ENCODE data around the gene COPG2.

DNA sequence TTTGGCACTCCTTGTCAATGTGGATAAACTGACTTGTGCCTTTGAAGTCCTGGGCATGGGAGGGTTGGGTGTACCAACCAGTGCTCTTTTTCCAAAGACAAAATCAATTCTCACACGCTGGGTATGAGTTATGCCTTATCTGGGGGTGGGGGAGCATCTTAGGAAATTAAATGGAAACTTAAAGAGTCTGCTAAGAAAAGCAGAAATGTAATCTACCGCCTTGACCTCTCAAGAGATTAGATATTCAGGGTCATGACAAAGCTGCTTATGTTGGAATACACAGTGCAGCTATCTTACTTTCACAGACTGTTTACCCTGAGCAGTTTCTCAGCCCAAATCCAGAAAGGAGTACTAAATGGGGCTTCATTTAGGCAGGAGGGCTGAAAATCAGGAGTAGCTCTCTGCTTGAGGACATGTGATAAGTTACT is 174.1 kb downstream of the COPG2 start:
- TF ChIP-seq POLR2AphosphoS5 (IDR thresholded peaks at IDR 0.05; ENCODE audit: low read depth, low read length) (no peak), REST (IDR thresholded peaks at IDR 0.05; ENCODE audit: insufficient read depth in 1 of 2, low read depth in 2 of 2, low read length in 1 of 2) (no peak)
- TF ChIP-seq, protein P1, sequence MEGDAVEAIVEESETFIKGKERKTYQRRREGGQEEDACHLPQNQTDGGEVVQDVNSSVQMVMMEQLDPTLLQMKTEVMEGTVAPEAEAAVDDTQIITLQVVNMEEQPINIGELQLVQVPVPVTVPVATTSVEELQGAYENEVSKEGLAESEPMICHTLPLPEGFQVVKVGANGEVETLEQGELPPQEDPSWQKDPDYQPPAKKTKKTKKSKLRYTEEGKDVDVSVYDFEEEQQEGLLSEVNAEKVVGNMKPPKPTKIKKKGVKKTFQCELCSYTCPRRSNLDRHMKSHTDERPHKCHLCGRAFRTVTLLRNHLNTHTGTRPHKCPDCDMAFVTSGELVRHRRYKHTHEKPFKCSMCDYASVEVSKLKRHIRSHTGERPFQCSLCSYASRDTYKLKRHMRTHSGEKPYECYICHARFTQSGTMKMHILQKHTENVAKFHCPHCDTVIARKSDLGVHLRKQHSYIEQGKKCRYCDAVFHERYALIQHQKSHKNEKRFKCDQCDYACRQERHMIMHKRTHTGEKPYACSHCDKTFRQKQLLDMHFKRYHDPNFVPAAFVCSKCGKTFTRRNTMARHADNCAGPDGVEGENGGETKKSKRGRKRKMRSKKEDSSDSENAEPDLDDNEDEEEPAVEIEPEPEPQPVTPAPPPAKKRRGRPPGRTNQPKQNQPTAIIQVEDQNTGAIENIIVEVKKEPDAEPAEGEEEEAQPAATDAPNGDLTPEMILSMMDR (IDR thresholded peaks at IDR 0.05) = no peak

Data from Panc1 (cell line).